Panc1 (cell line): ENCODE results near the gene RPAP3.

Experiments
- POLR2AphosphoS5 ChIP-seq: IDR thresholded peaks from 2 replicates; pipeline ENCODE4 v1.6.1; 2012; ENCODE audit warnings: mild to moderate bottlenecking, low read depth, low read length, moderate library complexity
- SIN3A ChIP-seq: IDR thresholded peaks from 2 replicates; pipeline ENCODE4 v1.6.1; 2012; ENCODE audit warnings: low read depth, mild to moderate bottlenecking, low read length, moderate library complexity, borderline replicate concordance; ENCODE audit not compliant: insufficient read depth
- TCF7L2 ChIP-seq: IDR thresholded peaks from 2 replicates; pipeline ENCODE4 v1.6.1; 2011; ENCODE audit warnings: mild to moderate bottlenecking, low read depth, low read length, inconsistent platforms
- TF ChIP-seq, protein P1 (sequence below): fragments of 450-650 bp; IDR thresholded peaks from 2 replicates; pipeline ENCODE4 v1.5.1; 2017; ENCODE audit warnings: mild to moderate bottlenecking
- TF ChIP-seq, protein P2 (sequence below), 2 experiments: IDR thresholded peaks; 2 replicates each; pipeline ENCODE4 v1.6.1; 2011 to 2012; ENCODE audit warnings: low read depth in 2 of 2, control low read depth in 1 of 2, low read length in 1 of 2, mild to moderate bottlenecking in 1 of 2, moderate library complexity in 1 of 2; ENCODE audit not compliant: insufficient read depth in 1 of 2

DNA sequence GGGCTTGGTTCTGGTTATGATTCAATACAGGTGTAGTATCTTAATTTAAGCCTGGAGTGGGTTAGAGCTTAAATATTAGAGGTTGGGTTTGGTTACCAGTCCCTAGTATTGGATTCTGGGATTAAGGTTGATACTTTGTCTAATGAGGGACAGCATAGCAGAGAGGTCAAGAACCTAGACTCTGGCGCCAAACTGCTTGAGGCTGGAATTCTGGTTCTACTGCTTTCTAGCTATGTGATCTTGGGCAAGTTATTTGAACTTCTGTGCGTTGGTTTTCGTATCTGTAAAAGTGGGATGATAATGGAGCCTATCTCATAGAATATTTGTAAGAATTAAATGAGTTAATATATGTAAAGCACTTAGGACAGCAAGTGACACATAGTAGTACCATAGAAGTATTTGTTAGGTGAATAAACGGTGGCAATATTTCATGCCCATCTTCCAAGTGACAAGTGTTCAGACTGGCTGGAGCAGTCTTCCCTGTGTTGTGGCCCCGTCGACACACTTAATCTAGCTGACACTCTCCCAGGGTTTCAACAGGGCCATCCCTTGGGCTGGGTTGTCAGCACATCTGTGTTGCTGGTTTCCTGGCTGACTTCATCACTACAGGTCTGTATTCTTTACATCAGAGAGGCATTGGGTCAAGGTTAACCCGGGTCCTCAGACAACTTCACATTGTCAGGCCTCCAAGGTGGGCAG is 16.5 kb upstream of the RPAP3 start:
- TF ChIP-seq, protein P1, sequence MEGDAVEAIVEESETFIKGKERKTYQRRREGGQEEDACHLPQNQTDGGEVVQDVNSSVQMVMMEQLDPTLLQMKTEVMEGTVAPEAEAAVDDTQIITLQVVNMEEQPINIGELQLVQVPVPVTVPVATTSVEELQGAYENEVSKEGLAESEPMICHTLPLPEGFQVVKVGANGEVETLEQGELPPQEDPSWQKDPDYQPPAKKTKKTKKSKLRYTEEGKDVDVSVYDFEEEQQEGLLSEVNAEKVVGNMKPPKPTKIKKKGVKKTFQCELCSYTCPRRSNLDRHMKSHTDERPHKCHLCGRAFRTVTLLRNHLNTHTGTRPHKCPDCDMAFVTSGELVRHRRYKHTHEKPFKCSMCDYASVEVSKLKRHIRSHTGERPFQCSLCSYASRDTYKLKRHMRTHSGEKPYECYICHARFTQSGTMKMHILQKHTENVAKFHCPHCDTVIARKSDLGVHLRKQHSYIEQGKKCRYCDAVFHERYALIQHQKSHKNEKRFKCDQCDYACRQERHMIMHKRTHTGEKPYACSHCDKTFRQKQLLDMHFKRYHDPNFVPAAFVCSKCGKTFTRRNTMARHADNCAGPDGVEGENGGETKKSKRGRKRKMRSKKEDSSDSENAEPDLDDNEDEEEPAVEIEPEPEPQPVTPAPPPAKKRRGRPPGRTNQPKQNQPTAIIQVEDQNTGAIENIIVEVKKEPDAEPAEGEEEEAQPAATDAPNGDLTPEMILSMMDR = no peak
- TF ChIP-seq POLR2AphosphoS5 = no peak
- TF ChIP-seq TCF7L2 = no peak
- TF ChIP-seq SIN3A = no peak
- TF ChIP-seq, protein P2, sequence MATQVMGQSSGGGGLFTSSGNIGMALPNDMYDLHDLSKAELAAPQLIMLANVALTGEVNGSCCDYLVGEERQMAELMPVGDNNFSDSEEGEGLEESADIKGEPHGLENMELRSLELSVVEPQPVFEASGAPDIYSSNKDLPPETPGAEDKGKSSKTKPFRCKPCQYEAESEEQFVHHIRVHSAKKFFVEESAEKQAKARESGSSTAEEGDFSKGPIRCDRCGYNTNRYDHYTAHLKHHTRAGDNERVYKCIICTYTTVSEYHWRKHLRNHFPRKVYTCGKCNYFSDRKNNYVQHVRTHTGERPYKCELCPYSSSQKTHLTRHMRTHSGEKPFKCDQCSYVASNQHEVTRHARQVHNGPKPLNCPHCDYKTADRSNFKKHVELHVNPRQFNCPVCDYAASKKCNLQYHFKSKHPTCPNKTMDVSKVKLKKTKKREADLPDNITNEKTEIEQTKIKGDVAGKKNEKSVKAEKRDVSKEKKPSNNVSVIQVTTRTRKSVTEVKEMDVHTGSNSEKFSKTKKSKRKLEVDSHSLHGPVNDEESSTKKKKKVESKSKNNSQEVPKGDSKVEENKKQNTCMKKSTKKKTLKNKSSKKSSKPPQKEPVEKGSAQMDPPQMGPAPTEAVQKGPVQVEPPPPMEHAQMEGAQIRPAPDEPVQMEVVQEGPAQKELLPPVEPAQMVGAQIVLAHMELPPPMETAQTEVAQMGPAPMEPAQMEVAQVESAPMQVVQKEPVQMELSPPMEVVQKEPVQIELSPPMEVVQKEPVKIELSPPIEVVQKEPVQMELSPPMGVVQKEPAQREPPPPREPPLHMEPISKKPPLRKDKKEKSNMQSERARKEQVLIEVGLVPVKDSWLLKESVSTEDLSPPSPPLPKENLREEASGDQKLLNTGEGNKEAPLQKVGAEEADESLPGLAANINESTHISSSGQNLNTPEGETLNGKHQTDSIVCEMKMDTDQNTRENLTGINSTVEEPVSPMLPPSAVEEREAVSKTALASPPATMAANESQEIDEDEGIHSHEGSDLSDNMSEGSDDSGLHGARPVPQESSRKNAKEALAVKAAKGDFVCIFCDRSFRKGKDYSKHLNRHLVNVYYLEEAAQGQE (IDR thresholded peaks at IDR 0.05; ENCODE audit: insufficient read depth in 1 of 2, low read depth in 2 of 2, low read length in 1 of 2) = no peak
